GM19397 (cell line): ENCODE data around the gene PNMA8B.

Source experiments
- ATAC-seq: cut with Tn5 transposase; IDR thresholded peaks from one replicate; pipeline ENCODE4 v1.9.1; 2021; ENCODE audit warnings: mild to moderate bottlenecking, moderate library complexity; ENCODE audit not compliant: unreplicated experiment

The PNMA8B gene

DNA sequence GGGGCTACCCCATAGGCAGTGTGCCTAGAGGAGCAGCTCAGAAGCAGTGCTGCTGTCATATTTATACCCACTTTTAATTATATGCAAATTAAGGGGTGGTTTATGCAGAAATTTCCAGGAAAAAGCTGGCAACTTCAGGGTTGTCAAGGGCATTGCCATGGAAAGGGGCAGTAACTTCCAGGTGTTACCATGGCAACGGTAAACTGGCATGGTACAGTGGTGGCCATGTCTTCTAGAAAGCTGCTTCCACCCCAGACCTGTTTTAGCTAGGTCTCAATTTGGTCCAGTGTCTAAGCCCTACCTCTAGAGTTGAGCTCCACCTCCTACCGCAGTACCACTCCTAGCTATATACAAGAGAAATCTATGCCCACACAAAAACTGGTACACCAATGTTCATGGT is 35.6 kb downstream of the PNMA8B start:
- no peak for ATAC-seq

DNA sequence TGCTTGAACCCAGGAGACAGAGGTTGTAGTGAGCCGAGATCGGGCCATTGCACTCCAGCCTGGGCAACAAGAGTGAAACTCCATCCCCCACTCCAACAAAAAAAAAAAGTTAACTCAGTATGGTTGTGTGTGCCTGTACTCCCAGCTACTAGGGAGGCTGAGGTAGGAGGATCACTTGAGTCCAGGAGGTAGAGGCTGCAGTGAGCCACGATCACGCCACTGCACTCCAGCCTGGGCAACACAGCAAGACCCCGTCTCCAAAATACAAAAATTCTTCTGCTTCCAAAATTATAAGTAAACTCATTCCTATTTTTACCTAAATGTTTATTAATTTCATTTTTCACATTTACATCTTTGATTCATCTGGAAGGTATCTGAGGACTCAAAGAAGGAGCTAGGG is 38.7 kb downstream of the PNMA8B start:
- no peak for ATAC-seq

- no peak for ATAC-seq
Measured at GRCh38 chr19:46454244-46454643, 41.4 kb downstream of the PNMA8B start.

- ATAC-seq = no peak
Measured at GRCh38 chr19:46453661-46454060, 42.0 kb downstream of the PNMA8B start.

GRCh38 chr19:46452186-46452585 is 43.5 kb downstream of the PNMA8B start:
- no peak for ATAC-seq

DNA sequence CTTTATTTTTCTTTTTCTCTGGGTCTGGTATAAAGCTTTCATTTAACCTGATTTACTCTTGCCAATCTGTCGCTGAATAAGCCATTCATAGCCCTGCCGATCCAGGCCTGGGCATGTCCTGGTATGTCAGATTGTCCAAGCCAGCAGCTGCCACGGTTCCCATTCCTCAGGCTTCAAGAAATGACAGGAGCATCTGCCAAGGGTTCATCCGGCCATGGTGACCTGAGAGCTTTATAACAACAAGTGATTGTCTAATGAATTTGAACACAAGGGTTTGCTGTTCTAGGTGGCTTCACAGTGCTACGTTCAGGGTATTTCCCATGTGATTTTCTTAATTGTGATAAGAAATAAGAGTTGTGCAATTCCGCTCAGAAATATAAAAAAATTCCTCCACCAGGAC is 44.3 kb downstream of the PNMA8B start:
- ATAC-seq = no peak

DNA sequence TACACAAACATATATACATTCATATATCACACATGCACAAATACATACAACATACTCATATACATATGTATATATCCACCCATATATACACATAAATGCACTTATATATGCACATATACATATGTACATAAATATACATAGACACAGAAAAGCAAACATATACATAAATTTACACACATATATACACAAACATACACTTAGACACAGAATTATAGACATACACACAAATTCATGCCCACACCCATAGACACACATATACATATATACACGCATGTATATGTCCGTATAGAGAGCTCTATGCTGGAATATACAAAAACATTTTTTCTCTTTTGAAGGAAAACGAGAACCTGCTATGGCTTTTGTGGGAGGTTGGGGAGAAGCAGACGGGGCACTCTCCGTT is 44.9 kb downstream of the PNMA8B start:
- ATAC-seq = no peak

GRCh38 chr19:46449228-46449627 is 46.4 kb downstream of the PNMA8B start:
- ATAC-seq = no peak

DNA sequence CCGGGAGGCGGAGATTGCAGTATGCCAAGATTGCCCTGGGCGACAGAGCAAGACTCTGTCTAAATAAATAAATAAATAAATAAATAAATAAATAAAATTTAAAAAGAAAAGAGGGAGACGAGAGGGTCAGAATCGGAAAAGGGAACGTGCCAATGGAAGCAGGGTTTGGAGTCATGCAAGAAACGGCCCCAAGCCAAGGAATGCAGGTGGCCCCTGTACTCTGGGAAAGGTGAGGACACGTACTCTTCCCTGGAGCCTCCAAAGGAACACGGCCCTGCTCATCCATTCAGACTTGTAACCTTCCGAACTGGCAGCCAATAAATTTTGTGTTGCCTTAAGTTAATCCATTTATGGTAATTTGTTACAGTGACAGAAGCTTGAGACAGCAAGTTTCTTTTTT is 47.1 kb downstream of the PNMA8B start:
- ATAC-seq = no peak

DNA sequence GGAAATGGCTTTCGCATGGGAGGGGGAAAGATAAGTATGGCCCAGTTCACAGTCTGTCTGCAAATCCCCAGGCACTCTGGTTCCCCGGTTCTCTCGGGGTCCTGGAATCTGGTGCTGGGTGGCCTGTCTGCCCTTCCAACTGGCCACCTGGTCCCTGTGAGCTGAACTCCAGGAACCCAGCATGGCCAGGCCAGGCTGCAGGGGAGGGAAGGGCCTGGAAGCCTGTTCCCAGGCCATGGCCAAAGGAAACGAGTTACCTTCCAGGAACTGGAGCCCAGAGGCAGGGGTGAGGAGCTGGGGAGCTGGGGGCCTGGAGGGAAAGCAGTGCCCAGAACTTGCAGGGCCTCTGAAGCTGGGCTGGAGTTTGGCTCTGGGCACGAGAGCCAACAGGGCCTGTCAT is 47.8 kb downstream of the PNMA8B start:
- ATAC-seq = no peak

DNA sequence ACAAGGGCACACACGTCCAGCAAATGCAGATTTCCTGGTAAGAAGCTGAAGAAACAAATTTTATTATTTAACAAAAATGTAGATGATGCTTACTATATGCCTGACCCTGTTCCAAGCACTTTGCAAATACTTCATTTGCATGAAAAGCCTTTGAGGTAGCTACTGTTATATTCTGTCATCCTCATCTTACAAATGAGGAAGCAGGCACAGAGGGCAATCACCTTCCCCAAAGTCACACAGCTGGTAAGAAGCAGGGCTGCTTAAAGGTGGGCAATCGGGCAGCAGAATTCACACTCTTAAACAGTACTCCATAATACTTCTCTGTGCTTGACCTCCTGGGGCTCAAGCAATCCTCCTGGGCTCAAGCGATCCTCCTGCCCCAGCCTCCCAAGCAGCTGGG is 48.7 kb downstream of the PNMA8B start:
- ATAC-seq = no peak

DNA sequence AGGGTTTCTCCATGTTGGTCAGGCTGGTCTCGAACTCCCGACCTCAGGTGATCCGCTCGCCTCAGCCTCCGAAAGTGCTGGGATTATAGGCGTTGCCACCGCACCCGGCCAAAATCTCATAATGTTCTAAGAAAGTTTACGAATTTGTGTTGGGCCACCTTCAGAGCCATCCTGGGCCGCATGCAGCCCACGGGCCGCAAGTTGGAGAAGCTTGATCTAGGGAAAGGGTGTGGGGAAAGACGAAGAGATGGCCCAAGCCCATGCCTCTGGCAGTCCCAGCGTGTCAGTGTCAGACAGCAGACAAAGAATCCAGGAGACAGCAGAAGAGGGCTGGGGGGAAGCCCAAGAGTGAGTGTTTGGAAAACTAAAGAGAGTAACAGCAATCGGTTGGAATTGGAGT is 49.6 kb downstream of the PNMA8B start:
- no peak for ATAC-seq

DNA sequence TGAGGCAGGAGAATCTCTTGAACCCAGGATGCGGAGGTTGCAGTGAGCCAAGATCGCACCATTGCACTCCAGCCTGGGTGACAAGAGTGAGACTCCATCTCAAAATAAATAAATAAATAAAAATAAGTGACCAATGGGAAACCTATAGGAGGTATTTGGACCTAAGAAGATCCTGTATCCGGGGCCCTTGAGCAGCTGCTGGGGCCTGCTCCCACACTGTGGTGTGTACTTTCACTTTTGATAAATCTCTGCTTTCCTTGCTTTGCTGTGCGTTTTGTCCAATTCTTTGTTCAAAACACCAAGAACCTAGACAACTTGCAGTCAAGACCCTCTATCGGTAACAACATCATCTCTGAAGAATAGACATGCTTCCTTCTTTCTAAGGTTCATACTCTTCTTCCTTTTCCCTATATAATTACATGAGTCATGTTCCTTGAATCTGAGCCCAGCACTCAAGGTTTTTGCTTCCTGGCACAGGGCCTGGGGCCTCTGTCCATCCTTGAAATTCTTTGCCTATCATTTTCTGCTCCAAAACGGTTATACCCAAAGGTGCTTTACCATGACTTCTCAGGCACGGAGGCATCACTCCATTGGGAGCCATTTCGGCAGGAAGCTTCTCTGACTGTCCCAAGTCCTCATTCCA is 52.7 kb downstream of the PNMA8B start:
- ATAC-seq = no peak

GRCh38 chr19:46441866-46442265 is 53.8 kb downstream of the PNMA8B start:
- no peak for ATAC-seq
